Measurements from ENCODE around the gene CHST8.

CHST8 gene

GRCh38 chr19:33705860-33706259 is 84.1 kb downstream of the CHST8 start:
- no peaks in the 10 kb centered on the region for H3K9me2 ChIP-seq (replicated peaks; ENCODE audit: control insufficient read depth, low read length)
- H3K27ac ChIP-seq (ENCODE audit: low read depth, low read length) = no peak overlapping the region
- no peaks in the 10 kb centered on the region for H3K79me2 ChIP-seq (ENCODE audit: control insufficient read depth, low read length)
- H3K36me3 ChIP-seq (ENCODE audit: control insufficient read depth, low read length) = no peaks in the 10 kb centered on the region
- no peak overlapping the region for H3K4me3 ChIP-seq (ENCODE audit: low read length)
- no peak for TF ChIP-seq EZH2phosphoT487 (IDR thresholded peaks at IDR 0.05; ENCODE audit: borderline replicate concordance, low read length)
- H3K27me3 ChIP-seq (ENCODE audit: control insufficient read depth, low read length) = no peaks in the 10 kb centered on the region
- no peaks in the 10 kb centered on the region for H4K20me1 ChIP-seq (ENCODE audit: control insufficient read depth, insufficient read depth, low read depth, low read length)
- H3F3A ChIP-seq (ENCODE audit: control insufficient read depth, insufficient read depth) = no peaks in the 10 kb centered on the region
- H3K4me2 ChIP-seq (ENCODE audit: low read length) = no peak overlapping the region
- H3K4me1 ChIP-seq (ENCODE audit: control insufficient read depth, low read length) = no peaks in the 10 kb centered on the region
- H3K9me3 ChIP-seq (ENCODE audit: control insufficient read depth, insufficient read depth, low read length) = no peaks in the 10 kb centered on the region

- Histone ChIP-seq H3F3A (ENCODE audit: control insufficient read depth, insufficient read depth) (no peaks in the 10 kb centered on the region), H3K4me1 (ENCODE audit: control insufficient read depth, low read length) (no peaks in the 10 kb centered on the region), H3K79me2 (ENCODE audit: control insufficient read depth, low read length) (no peaks in the 10 kb centered on the region), H3K4me2 (ENCODE audit: low read length) (no peak overlapping the region), H3K4me3 (ENCODE audit: low read length) (no peak overlapping the region), H3K27me3 (ENCODE audit: control insufficient read depth, low read length) (no peaks in the 10 kb centered on the region), H3K9me2 (replicated peaks; ENCODE audit: control insufficient read depth, low read length) (no peaks in the 10 kb centered on the region), H4K20me1 (ENCODE audit: control insufficient read depth, insufficient read depth, low read depth, low read length) (no peaks in the 10 kb centered on the region), H3K36me3 (ENCODE audit: control insufficient read depth, low read length) (no peaks in the 10 kb centered on the region), H3K9me3 (ENCODE audit: control insufficient read depth, insufficient read depth, low read length) (no peaks in the 10 kb centered on the region), H3K27ac (ENCODE audit: low read depth, low read length) (no peak overlapping the region)
- TF ChIP-seq EZH2phosphoT487 (IDR thresholded peaks at IDR 0.05; ENCODE audit: borderline replicate concordance, low read length) = no peak
- TF ChIP-seq CTCF (IDR thresholded peaks at IDR 0.05; ENCODE audit: low read depth, low read length, poor library complexity, severe bottlenecking) = no peak
Measured at GRCh38 chr19:33706631-33707030, 84.9 kb downstream of the CHST8 start.

- no peaks in the 10 kb centered on the region for H3K9me2 ChIP-seq (replicated peaks; ENCODE audit: control insufficient read depth, low read length)
- H3K27me3 ChIP-seq (ENCODE audit: control insufficient read depth, low read length) = no peaks in the 10 kb centered on the region
- no peaks in the 10 kb centered on the region for H3K9me3 ChIP-seq (ENCODE audit: control insufficient read depth, insufficient read depth, low read length)
- no peaks in the 10 kb centered on the region for H3F3A ChIP-seq (ENCODE audit: control insufficient read depth, insufficient read depth)
- H3K4me2 ChIP-seq (ENCODE audit: low read length) = no peak overlapping the region
- H3K79me2 ChIP-seq (ENCODE audit: control insufficient read depth, low read length) = no peaks in the 10 kb centered on the region
- H3K27ac ChIP-seq (ENCODE audit: low read depth, low read length) = no peak overlapping the region
- no peaks in the 10 kb centered on the region for H4K20me1 ChIP-seq (ENCODE audit: control insufficient read depth, insufficient read depth, low read depth, low read length)
- H3K4me3 ChIP-seq (ENCODE audit: low read length) = no peak overlapping the region
- H3K36me3 ChIP-seq (ENCODE audit: control insufficient read depth, low read length) = no peaks in the 10 kb centered on the region
- TF ChIP-seq EZH2phosphoT487 (IDR thresholded peaks at IDR 0.05; ENCODE audit: borderline replicate concordance, low read length) (no peak), CTCF (IDR thresholded peaks at IDR 0.05; ENCODE audit: low read depth, low read length, poor library complexity, severe bottlenecking) (no peak)
- H3K4me1 ChIP-seq (ENCODE audit: control insufficient read depth, low read length) = no peaks in the 10 kb centered on the region
Measured at GRCh38 chr19:33712268-33712667, 90.5 kb downstream of the CHST8 start.

GRCh38 chr19:33713194-33713593 is 91.4 kb downstream of the CHST8 start:
- H3K9me3 ChIP-seq (ENCODE audit: control insufficient read depth, insufficient read depth, low read length) = no peaks in the 10 kb centered on the region
- no peak overlapping the region for H3K27ac ChIP-seq (ENCODE audit: low read depth, low read length)
- no peaks in the 10 kb centered on the region for H3K79me2 ChIP-seq (ENCODE audit: control insufficient read depth, low read length)
- H3K36me3 ChIP-seq (ENCODE audit: control insufficient read depth, low read length) = no peaks in the 10 kb centered on the region
- H3K27me3 ChIP-seq (ENCODE audit: control insufficient read depth, low read length) = no peaks in the 10 kb centered on the region
- H3K9me2 ChIP-seq (replicated peaks; ENCODE audit: control insufficient read depth, low read length) = no peaks in the 10 kb centered on the region
- no peaks in the 10 kb centered on the region for H3F3A ChIP-seq (ENCODE audit: control insufficient read depth, insufficient read depth)
- H3K4me1 ChIP-seq (ENCODE audit: control insufficient read depth, low read length) = no peaks in the 10 kb centered on the region
- TF ChIP-seq CTCF (IDR thresholded peaks at IDR 0.05; ENCODE audit: low read depth, low read length, poor library complexity, severe bottlenecking) = no peak
- no peak for TF ChIP-seq EZH2phosphoT487 (IDR thresholded peaks at IDR 0.05; ENCODE audit: borderline replicate concordance, low read length)
- H4K20me1 ChIP-seq (ENCODE audit: control insufficient read depth, insufficient read depth, low read depth, low read length) = no peaks in the 10 kb centered on the region
- no peak overlapping the region for H3K4me2 ChIP-seq (ENCODE audit: low read length)
- no peak overlapping the region for H3K4me3 ChIP-seq (ENCODE audit: low read length)

All from DOHH2 (cell line).